ENCODE data around the gene RFT1.

Gene RFT1

GRCh38 chr3:53083521-53083920 lies 46.7 kb downstream of the RFT1 start:
- H3K27me3 ChIP-seq (ENCODE audit: insufficient read depth, poor library complexity, severe bottlenecking), result no peaks in the 10 kb centered on the region
- no peak overlapping the region for H3K4me3 ChIP-seq (replicated peaks; ENCODE audit: insufficient read depth, low read length)
- TF ChIP-seq REST (IDR thresholded peaks at IDR 0.05; ENCODE audit: insufficient replicate concordance, low read depth), result no peak
- no peak overlapping the region for H3K27ac ChIP-seq (replicated peaks)
- DNase-seq (ENCODE audit: low read depth in 1 of 2, low spot score in 1 of 2), result no peak

GRCh38 chr3:53082736-53083135 lies 47.5 kb downstream of the RFT1 start:
- TF ChIP-seq CTCF (IDR thresholded peaks at IDR 0.05; ENCODE audit: insufficient read depth, low read length), result no peak
- no peak for TF ChIP-seq POLR2AphosphoS5 (IDR thresholded peaks at IDR 0.05; ENCODE audit: low read depth)
- TF ChIP-seq SPI1 (IDR thresholded peaks at IDR 0.05; ENCODE audit: borderline replicate concordance, low read depth), result no peak
- TF ChIP-seq REST (IDR thresholded peaks at IDR 0.05; ENCODE audit: insufficient replicate concordance, low read depth), result no peak
- no peak for TF ChIP-seq GABPA (IDR thresholded peaks at IDR 0.05; ENCODE audit: low read depth)
- no peaks in the 10 kb centered on the region for H3K27me3 ChIP-seq (ENCODE audit: insufficient read depth, poor library complexity, severe bottlenecking)
- no peak overlapping the region for H3K27ac ChIP-seq (replicated peaks)
- H3K4me3 ChIP-seq (replicated peaks; ENCODE audit: insufficient read depth, low read length), result no peak overlapping the region
- no peak for DNase-seq (ENCODE audit: low read depth in 1 of 2, low spot score in 1 of 2)

GRCh38 chr3:53081318-53081717 lies 48.9 kb downstream of the RFT1 start:
- DNase-seq (ENCODE audit: low read depth in 1 of 2, low spot score in 1 of 2), result no peak
- TF ChIP-seq POLR2AphosphoS5 (IDR thresholded peaks at IDR 0.05; ENCODE audit: low read depth) (no peak), CTCF (IDR thresholded peaks at IDR 0.05; ENCODE audit: insufficient read depth, low read length) (no peak), SPI1 (IDR thresholded peaks at IDR 0.05; ENCODE audit: borderline replicate concordance, low read depth) (no peak), GABPA (IDR thresholded peaks at IDR 0.05; ENCODE audit: low read depth) (no peak), REST (IDR thresholded peaks at IDR 0.05; ENCODE audit: insufficient replicate concordance, low read depth) (no peak)
- Histone ChIP-seq H3K4me3 (replicated peaks; ENCODE audit: insufficient read depth, low read length) (no peak overlapping the region), H3K27me3 (ENCODE audit: insufficient read depth, poor library complexity, severe bottlenecking) (no peaks in the 10 kb centered on the region), H3K27ac (replicated peaks) (no peak overlapping the region)

All from HL-60 (cell line).